Right renal cortex interstitium (tissue), 3 donors: ENCODE measurements around the gene SCD5. TPM values are rescaled to one million over a fixed set of nuclear protein-coding genes. Genes with fewer than 3 reads are reported as not detected.

Experiments used
- DNase-seq, 3 donors: peaks; one replicate each; pipeline ENCODE4 v3.0.0-alpha.2; 2013; ENCODE audit warnings: low read depth in 3 of 3, low spot score in 2 of 3
- polyA plus RNA-seq, 3 donors: library from polyadenylated mRNA; unstranded; fragments of 120-200 nt; gene quantifications; one replicate each; pipeline ENCODE4 v1.2.1, GENCODE V29; 2013; ENCODE audit not compliant: insufficient read length in 3 of 3

Gene SCD5
- polyA plus RNA-seq, 3 donors: 30.0 to 44.7 (median 38.1) TPM

DNA sequence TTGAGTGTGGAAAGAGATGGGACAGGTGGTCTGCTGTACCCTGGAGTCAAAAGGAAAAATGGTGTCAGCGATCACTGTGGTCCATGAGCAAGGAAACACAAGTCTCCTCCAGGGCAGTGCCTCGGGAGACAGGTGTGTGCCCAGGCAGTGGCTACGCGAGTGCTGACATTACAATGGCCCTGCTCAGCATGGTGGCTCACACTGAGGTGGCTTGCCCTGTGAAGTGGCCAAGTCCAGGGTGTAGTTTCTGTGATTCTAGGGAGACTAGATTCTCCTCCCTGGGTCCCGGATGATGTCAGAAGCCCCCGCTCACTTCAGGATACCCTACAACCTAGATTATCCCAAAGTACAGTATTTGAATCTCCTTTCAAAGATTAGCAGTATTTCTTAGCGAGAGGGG, 192.0 kb downstream of the SCD5 start:
- no peak for DNase-seq

DNA sequence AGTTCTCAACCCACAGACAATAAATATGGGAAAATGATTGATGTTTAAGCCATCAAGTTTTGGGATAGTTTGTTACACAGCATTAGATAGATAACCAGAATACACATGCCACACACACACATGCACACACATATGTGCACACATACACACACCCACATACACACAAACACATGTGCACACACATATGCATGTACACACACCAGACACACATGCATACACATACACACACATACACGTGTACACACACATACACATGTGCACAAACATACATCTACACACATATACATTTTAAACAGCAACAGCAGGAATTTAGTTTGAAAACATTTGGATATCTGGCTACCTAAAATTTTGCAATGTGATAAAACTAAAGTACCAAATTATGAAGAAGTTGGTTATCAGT, 194.1 kb downstream of the SCD5 start:
- DNase-seq: no peak

DNA sequence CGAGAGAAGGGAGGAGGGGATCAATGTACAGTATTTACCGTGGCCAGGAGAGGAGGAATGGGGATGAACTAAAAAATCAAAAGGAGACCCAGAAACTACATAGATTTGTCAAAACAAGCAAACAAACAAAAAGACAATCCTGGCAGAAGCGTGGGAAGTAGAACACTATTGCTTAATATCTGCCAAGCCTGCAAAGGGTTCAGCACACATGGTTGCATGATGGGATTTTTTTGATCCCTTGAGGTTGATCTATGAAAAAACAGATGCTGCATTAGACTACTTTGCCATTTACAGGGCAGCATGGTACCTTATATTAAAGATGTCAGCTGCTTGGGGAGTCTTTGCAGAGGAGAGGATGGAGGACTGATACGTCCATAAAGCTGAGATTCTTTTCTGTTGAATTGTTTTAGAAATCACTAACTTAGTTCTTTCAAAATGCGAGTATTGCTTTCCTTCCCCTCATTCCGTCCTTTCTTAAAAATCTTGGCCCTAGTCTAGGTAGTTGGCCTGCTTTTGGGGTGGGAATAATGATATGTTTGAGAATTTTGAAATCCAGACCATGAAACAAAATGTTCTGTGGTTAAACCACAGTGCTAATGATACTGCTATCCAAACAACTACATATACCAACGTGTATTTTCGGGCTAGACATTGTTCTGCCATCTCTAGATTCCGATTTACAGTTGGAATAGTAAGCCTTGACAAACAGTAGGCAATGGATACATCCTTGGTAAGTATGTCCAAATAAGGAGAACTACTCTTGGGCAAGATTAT, 197.2 kb downstream of the SCD5 start:
- DNase-seq: no peak

DNA sequence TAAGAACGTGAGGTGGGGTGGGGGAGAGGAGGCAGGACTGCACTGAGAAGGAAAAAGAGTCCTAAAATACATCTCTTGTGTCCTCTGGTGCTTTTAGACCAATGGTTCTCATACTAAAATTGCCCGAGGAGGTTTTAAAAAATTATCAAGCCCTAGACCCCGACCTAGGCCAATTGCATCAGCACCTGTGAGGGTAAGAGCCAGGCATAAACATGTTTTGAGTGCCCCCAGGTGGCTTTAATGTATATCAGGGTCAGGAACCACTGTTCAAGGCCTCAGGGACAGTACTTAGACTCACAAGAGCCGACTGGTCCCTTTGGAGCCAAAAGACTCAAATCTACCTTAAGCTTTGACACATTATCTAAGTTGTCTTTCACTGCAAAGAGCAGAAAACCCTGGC, 199.3 kb downstream of the SCD5 start:
- DNase-seq: no peak

DNA sequence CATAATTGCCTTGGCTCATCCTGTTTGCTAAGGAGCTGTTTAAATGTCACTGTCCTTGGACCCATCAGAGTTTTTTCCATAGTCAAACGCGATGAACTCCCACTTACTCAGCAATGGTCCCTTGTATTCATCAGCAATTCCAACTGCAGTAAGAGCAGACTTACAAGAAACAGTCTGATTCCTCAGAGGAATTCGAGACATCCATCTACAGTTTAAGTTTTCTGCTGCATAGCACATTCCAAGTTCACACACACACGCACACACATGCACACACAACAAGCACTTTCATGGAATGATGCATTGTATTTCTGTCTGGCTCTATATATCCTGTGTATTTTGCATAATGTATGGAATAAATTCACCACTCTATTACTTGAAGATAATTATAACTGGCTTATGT, 204.1 kb downstream of the SCD5 start:
- DNase-seq: no peak

DNA sequence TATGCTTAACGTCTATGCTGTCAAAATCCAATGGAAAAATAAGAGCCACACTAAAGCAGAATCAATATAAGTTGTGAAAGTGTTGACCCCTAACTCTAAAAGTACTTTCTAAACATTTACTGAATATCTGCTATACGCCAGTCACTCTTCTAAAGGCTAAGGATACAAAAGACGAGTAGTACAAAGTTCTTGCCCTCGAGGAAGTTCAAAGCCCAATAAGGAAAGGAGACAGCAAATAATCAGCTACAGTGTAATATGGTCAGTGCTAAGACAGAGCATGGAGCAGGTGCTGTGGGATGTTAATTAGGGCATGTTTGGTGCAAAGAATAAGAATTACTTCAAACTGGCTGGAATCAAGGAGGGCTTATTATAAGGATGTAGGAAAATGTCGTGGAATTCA, 205.2 kb downstream of the SCD5 start:
- DNase-seq: no peak

DNA sequence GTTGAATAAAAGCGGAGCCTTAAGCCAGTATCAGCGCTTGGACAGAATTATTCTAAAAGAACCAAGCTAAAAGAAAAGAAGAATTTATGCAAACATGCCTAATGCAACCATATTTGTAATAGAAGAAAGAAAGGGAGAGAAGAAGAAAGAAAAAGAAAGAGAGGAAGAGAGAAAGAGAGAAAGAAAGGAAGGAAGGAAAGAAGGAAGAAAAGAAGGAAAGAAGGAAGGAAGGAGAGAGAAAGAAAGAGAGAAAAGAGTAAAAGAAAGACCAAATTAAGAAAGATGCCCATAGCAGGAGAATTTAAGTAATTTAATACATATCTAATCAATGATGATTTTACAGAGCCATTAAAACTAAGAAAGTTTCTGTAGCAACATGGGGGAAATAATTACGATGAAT, 206.0 kb downstream of the SCD5 start:
- no peak for DNase-seq

DNA sequence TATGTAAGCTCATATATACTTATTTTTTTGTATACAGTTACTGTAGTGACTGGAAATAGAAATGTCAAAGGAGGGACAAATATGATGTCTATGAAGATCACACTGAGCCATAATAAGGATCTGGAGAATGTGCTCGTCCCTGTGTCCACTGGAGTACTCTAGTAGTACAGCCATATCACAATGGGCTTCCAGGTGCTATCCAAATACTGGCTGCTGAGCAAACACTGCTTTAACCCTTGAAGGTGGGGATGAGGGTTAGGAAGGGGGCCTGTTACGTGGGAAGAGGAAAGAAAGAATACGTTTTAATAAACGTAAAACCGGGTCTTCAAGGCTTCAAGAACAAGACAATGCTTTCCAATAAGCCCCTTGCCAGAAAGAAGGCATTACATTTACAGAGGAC, 207.0 kb downstream of the SCD5 start:
- DNase-seq: no peak

DNA sequence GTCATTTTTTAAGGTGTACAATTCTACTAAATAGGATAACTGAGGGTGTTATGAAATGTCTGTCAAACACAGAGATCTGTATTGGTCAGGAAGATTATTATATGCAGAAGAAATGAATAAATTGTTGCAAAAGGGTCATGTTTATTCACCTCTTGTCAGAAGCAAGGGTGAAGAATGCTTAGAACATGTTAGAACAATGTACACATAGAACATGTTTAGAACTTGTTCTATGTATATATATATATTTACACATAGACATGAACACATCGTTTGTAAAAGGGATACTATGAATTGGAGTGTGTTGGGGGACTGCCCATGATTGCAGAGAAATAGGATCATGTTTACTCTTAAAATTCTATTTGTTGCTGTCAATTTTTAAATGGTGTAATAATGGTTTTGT, 208.8 kb downstream of the SCD5 start:
- DNase-seq: no peak

DNA sequence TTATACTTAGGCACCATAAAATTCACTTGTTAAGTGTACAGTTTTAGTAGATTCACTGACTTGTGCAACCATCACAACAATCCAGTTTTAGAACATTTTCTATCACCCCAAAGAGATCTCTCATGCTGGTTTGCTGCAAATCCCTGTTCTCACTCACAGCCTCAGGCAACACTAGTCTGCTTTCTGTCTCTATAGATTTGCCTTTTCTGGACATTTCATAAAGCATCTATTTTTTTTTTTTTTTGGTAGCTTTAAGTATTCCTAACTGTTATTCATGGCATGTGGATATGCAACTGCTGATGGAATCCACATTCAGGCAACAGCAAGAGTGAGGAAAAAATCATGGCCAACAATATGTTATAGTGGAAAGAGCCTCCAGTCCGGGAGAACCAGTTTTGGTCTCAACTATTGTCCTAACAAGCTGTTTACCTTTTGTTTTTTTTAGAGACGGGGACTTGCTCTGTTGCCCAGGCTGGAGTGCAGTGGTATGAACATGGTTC, 209.8 kb downstream of the SCD5 start:
- no peak for DNase-seq

DNA sequence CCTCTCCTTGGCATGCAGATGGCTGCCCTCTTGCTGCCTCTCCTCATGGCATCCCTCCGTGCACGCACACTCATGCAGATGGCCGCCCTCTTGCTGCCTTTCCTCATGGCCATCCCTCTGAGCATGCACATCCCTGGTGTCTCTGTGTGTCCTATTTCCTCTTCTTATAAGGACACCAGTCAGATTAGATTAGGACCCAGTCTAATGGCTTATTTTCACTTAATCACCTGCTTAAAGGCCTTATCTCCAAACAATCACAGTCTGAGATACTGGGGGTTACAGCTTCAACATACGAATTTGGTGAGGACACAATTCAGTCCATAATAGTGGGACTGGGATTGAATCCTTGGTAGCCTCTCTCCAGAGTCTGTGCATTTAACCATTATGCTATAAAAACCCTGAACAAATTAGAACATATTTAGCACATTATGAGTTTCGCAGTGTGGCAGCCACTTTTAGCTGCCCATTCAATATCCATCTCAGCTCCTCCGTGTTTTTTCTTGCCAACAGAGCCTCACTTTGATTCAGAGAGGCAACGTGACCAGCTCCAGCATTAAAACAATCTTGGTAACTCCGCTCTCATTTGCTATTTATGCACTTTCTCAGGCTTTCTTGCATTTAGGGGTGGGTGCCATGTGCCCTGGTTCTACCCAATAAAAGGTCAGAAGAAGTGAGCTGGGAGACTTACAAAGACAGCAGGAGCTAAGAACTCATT, 210.6 kb downstream of the SCD5 start:
- no peak for DNase-seq

DNA sequence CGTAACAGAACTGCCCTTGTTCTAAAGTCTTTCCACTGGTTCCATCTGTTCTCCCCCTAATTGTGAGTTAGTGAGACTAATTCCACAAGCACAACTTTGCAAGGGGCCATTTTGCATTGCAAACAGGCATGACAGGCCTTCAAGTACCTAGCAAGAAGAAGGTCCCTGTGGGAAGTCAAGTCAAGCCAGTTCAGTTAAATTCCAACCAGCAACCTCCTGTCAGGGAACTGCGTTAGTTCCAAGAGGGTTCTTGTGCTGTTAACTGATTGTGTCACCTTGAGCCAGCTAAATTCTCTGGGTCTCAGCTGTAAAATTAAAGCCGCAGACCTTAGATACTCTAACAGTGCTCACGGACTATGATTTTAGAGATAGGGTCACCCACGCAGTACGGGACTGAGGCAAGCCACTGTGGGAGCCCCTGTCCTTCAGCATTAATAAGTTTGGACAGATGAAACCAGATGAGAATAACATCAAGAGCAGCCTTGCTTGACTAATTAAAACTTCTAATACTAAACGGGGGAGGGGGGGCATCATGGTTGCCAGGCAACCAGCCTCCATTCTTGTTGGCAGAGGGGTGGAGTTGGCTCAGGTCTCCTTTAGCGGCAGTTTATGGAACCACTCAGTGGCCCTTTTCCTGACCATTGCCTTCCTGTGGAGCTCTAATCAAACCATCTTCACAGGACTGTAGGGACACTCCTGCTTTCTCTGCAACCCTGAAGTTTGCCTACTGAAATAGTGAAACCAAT, 212.7 kb downstream of the SCD5 start:
- no peak for DNase-seq

DNA sequence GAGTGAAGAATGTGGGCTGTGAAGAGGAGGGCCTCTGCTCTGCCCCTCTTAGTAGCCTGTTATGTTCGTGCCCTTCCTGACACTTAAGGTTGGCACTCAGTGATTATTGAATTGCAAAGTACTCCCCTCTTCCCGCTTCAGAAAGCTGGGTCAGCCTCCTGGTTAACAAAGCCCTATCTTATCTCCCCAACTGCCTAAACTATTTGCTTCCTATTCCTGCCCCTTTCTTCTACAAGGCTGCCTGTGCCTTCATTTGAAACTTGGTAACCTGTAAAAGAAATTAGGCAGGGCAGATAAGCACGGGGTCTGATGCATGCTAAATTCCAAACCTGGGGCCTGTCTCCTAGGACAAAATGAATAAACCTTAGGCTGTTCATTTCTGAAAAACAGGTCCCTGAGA, 213.7 kb downstream of the SCD5 start:
- DNase-seq: no peak

DNA sequence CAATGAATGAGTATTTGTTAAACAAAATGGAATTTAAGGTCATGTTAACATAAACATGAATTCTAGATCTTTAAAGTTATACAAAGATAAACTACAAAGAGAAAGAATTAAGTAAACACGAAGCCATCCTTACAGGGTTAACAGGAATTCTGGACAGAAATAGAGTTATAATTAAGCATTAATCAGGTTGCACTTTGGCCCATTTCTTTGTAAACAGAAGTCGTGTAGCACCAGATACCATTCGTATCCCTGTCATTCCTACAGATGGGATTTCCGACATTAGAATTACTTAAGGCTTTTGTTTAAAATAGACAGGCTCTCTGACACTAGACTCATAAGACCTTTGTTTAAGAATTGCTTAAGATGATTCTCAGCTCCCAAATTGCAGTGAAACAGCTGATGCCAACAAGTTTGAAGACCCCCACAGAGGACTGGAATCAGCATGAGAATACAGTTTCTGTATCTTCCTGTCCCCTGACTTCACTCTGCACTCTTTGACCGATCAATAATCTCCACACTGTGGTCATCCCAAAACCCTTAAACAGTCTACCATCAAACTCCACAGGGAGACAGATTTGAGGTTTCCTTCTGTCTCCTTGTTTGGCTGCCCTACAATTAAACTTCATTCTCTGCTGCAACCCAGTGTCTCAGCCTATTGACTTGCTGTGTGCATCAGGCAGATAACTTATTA, 214.6 kb downstream of the SCD5 start:
- DNase-seq: no peak

DNA sequence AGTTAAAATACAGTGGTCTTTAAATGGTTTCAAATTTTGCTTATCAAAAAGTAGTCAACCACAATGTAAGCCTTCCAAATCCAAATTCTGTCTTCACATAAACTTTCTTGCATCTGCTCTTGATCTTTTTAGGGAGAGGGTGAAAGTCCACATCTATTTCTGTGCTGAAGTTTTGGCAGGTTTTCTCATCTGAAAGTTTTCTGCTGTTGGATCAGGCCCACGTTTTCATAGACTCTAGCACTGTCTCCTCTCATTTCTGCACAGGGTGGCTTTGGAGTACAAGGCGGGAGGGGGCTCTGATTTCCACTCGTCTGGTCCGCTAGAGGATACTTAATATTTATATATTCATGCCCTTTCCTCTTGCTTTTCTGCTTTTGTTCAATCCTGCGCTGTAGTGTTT, 218.7 kb downstream of the SCD5 start:
- no peak for DNase-seq

Other genes starting within 250 kb of the SCD5 start
- gene TMEM150C, start 236.8 kb downstream of the SCD5 start, polyA plus RNA-seq: 10 to 100 TPM; 26.4 to 30.2 (median 27.5) TPM
- 100 to 1,000 TPM; 225 to 236 (median 233) TPM for gene SEC31A, start 92.4 kb upstream of the SCD5 start, polyA plus RNA-seq
- gene THAP9, start 101.9 kb upstream of the SCD5 start, polyA plus RNA-seq: 10 to 100 TPM in 2 of 3 donors, 1 to 10 TPM in 1; 9.9 to 12.6 (median 11.2) TPM
- gene LIN54, start 212.0 kb upstream of the SCD5 start, polyA plus RNA-seq: 10 to 100 TPM; 16.1 to 16.4 (median 16.1) TPM
- 10 to 100 TPM; 84.7 to 95.5 (median 90.3) TPM for gene COPS4, start 236.4 kb upstream of the SCD5 start, polyA plus RNA-seq